Karpas-422 (cell line): ENCODE data around the gene CTSZ. TPM values are rescaled to one million over a fixed set of nuclear protein-coding genes. Genes with fewer than 3 reads are reported as not detected.
A peak's percentile ranks its signal among the peaks of the same experiment; 100 is the strongest.

ENCODE experiments used
- DNase-seq: peaks from one replicate; pipeline ENCODE4 v3.0.0-alpha.2; 2015
- H2AFZ ChIP-seq: fragments of 200-600 bp; sonication (generic); 2 replicates; pipeline ENCODE4 v1.6.1; 2014; ENCODE audit warnings: antibody characterized with exemption, low read length, mixed read lengths
- H3K27ac ChIP-seq: fragments of 200-600 bp; sonication (generic); 2 replicates; pipeline ENCODE4 v1.5.1; 2014; ENCODE audit warnings: mild to moderate bottlenecking, low read length, moderate library complexity
- H3K27me3 ChIP-seq: fragments of 200-600 bp; sonication (generic); 2 replicates; pipeline ENCODE4 v1.6.1; 2014; ENCODE audit warnings: low read length, mixed read lengths
- H3K36me3 ChIP-seq: fragments of 200-600 bp; sonication (generic); 2 replicates; pipeline ENCODE4 v1.6.1; 2014; ENCODE audit warnings: low read length, mixed read lengths; ENCODE audit not compliant: insufficient read depth
- H3K4me1 ChIP-seq: fragments of 200-600 bp; sonication (generic); 2 replicates; pipeline ENCODE4 v1.6.1; 2014; ENCODE audit warnings: mild to moderate bottlenecking, low read length, mixed read lengths
- H3K4me2 ChIP-seq: fragments of 200-600 bp; sonication (generic); 2 replicates; pipeline ENCODE4 v1.6.1; 2014; ENCODE audit warnings: low read length, low read depth, mild to moderate bottlenecking; ENCODE audit not compliant: poor library complexity, severe bottlenecking
- H3K4me3 ChIP-seq: fragments of 200-600 bp; sonication (generic); 2 replicates; pipeline ENCODE4 v1.5.1; 2014; ENCODE audit warnings: mild to moderate bottlenecking, antibody characterized with exemption, low read length, mixed read lengths
- H3K79me2 ChIP-seq: fragments of 200-600 bp; sonication (generic); 2 replicates; pipeline ENCODE4 v1.6.1; 2014; ENCODE audit warnings: mild to moderate bottlenecking, low read length, mixed read lengths
- H3K9ac ChIP-seq: fragments of 200-600 bp; sonication (generic); 2 replicates; pipeline ENCODE4 v1.6.0; 2014; ENCODE audit warnings: low read length
- H3K9me2 ChIP-seq: fragments of 200-600 bp; sonication (generic), shearing (Covaris generic); replicated peaks from 2 replicates; pipeline ENCODE4 v1.6.0; 2014; ENCODE audit warnings: mild to moderate bottlenecking, low read length, moderate library complexity; ENCODE audit not compliant: insufficient read depth
- H3K9me3 ChIP-seq: fragments of 300-700, 200-600 bp; sonication (generic); 2 replicates; pipeline ENCODE4 v1.6.1; 2014; ENCODE audit warnings: low read length, mixed read lengths
- H4K20me1 ChIP-seq: fragments of 200-600 bp; sonication (generic); 2 replicates; pipeline ENCODE4 v1.6.1; 2014; ENCODE audit warnings: mild to moderate bottlenecking, antibody characterized with exemption, low read length, low read depth; ENCODE audit not compliant: insufficient read depth
- total RNA-seq: library from RNA; depleted of rRNA; stranded (reverse); fragments of >200 nt; shearing (Covaris generic); gene quantifications from 2 replicates; pipeline ENCODE4 v1.2.3, GENCODE V29; 2014; ENCODE audit warnings: low replicate concordance

Gene CTSZ
- total RNA-seq, 1 experiment from 2014 or later, result 111 TPM

GRCh38 chr20:59037386-59037785, 30.3 kb upstream of the CTSZ start:
- Histone ChIP-seq H3K27ac (no peak overlapping the region), H3K79me2 (peaks cover 68% of the 10 kb centered on the region), H3K9me3 (no peaks in the 10 kb centered on the region), H3K36me3 (peaks cover 57% of the 10 kb centered on the region), H4K20me1 (peaks cover 32% of the 10 kb centered on the region), H3K27me3 (no peaks in the 10 kb centered on the region), H3K9me2 (no peaks in the 10 kb centered on the region), H3K4me2 (no peak overlapping the region), H3K9ac (no peak overlapping the region), H3K4me1 (peaks cover 56% of the 10 kb centered on the region), H2AFZ (no peak overlapping the region), H3K4me3 (no peak overlapping the region)
- DNase-seq, result no peak

DNA sequence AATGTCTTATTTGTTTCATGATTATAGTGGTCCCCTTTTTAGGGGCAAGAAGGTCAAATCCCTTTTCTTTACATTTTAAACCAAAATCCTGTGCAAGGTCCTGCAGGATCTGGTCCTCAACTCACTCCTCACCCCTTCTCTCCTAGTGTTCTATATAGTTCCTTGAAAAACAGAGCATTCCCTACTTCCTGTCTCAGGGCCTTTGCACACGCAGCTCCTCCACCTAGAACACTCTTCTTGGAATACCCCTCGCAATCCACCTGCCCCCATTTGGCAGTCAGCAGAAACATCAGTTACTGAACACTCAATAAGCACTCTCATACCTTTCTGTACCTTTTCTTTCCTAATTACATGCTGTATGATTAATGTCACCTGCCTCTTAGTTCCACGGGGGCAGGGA, 28.3 kb upstream of the CTSZ start:
- Histone ChIP-seq H4K20me1 (peaks cover 31% of the 10 kb centered on the region), H3K9me3 (no peaks in the 10 kb centered on the region), H3K27me3 (no peaks in the 10 kb centered on the region), H3K4me2 (no peak overlapping the region), H3K9me2 (no peaks in the 10 kb centered on the region), H3K79me2 (peaks cover 66% of the 10 kb centered on the region), H3K36me3 (peaks cover 64% of the 10 kb centered on the region), H3K9ac (no peak overlapping the region), H3K27ac (no peak overlapping the region), H2AFZ (no peak overlapping the region), H3K4me3 (no peak overlapping the region), H3K4me1 (peaks cover 54% of the 10 kb centered on the region)
- DNase-seq, result no peak

GRCh38 chr20:59033616-59034165, 26.6 kb upstream of the CTSZ start:
- Histone ChIP-seq H3K4me1 (peaks cover 56% of the 10 kb centered on the region), H3K79me2 (peaks cover 66% of the 10 kb centered on the region), H3K9ac (peak overlapping the region; percentile 80), H3K4me3 (peak overlapping the region; percentile 69; the same call in 1 of the 2 replicates), H3K27me3 (no peaks in the 10 kb centered on the region), H3K9me3 (no peaks in the 10 kb centered on the region), H3K36me3 (peaks cover 73% of the 10 kb centered on the region), H3K9me2 (no peaks in the 10 kb centered on the region), H3K4me2 (peak overlapping the region; percentile 96), H2AFZ (no peak overlapping the region), H4K20me1 (peaks cover 20% of the 10 kb centered on the region), H3K27ac (peak overlapping the region; percentile 81)
- DNase-seq, result no peak

DNA sequence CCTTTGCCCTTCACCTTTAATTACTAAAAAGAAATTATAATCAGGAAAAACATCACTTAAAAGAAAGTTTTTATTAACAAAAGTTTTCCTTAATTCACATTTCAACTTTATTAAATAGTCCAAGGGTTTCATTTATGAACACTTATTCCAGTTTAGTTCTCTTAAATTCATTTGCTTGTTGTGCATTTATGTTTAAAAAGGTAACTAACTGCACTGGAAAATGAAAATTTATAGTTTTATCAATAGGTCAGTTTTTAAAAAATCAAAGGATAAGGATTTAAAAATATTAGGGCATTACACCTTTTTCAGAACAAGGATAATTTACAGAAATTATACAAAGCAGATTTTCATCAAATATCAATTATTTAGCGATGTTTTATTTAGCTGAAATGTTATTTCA, 26.0 kb upstream of the CTSZ start:
- Histone ChIP-seq H3K9ac (peak overlapping the region; percentile 80), H3K4me3 (peak overlapping the region; percentile 69), H3K36me3 (peaks cover 73% of the 10 kb centered on the region), H3K4me2 (peak overlapping the region; percentile 96), H3K27ac (peak overlapping the region; percentile 81), H3K9me3 (no peaks in the 10 kb centered on the region), H2AFZ (no peak overlapping the region), H3K27me3 (no peaks in the 10 kb centered on the region), H4K20me1 (peaks cover 17% of the 10 kb centered on the region), H3K9me2 (no peaks in the 10 kb centered on the region), H3K4me1 (peaks cover 58% of the 10 kb centered on the region), H3K79me2 (peaks cover 66% of the 10 kb centered on the region)
- DNase-seq, result no peak

DNA sequence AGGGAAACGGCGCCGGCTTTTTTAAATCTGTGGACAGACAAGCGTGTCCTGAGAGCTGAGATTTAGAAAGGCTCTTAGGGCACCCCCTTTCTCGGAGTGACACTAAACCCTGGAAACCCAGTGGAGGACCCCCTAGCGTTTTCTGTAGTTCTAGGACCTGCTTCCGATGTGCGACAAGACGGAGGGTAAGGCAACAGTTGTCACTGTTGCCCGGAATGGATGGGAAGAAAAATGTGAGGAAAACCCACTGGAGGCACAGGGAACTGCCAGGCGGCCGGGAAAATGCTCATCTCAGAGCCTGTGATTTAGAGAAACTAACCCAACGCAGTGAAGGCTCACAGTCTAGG, 25.6 kb upstream of the CTSZ start:
- Histone ChIP-seq H3K9me2 (no peaks in the 10 kb centered on the region), H3K27me3 (no peaks in the 10 kb centered on the region), H3K9me3 (no peaks in the 10 kb centered on the region), H4K20me1 (peaks cover 15% of the 10 kb centered on the region; the same call in 1 of the 2 replicates), H3K27ac (peak overlapping the region; percentile 81), H3K4me3 (peak overlapping the region; percentile 69), H3K9ac (peak overlapping the region; percentile 80), H3K4me1 (peaks cover 58% of the 10 kb centered on the region), H3K79me2 (peaks cover 66% of the 10 kb centered on the region), H3K36me3 (peaks cover 73% of the 10 kb centered on the region), H3K4me2 (peak overlapping the region; percentile 96), H2AFZ (0 out of 2 replicates have a peak overlapping the region, but pooled peaks have one; percentile 44)
- DNase-seq, result no peak

GRCh38 chr20:59032023-59032712, 25.1 kb upstream of the CTSZ start, which contains the start of gene ATP5F1E:
Gene ATP5F1E (minus strand): TSS chr20:59032335. CDS start chr20:59032251, 84 bp downstream.
- H3K4me3 ChIP-seq, result peak within 1 kb of the TSS; percentile 95
- H3K9me3 ChIP-seq, result no peaks in the 10 kb centered on the region
- H3K4me1 ChIP-seq, result peaks cover 58% of the 10 kb centered on the region
- peaks cover 66% of the 10 kb centered on the region for H3K79me2 ChIP-seq
- H3K36me3 ChIP-seq, result peaks cover 73% of the 10 kb centered on the region
- peak within 1 kb of the TSS; percentile 97 for H3K4me2 ChIP-seq
- 0 out of 2 replicates have a peak within 1 kb of the TSS, but pooled peaks have one; percentile 44 for H2AFZ ChIP-seq
- H3K9ac ChIP-seq, result peak within 1 kb of the TSS; percentile 97
- peaks cover 15% of the 10 kb centered on the region; the same call in 1 of the 2 replicates for H4K20me1 ChIP-seq
- no peaks in the 10 kb centered on the region for H3K27me3 ChIP-seq
- no peaks in the 10 kb centered on the region for H3K9me2 ChIP-seq
- H3K27ac ChIP-seq, result peak within 1 kb of the TSS; percentile 81
- peak; percentile 98 for DNase-seq

DNA sequence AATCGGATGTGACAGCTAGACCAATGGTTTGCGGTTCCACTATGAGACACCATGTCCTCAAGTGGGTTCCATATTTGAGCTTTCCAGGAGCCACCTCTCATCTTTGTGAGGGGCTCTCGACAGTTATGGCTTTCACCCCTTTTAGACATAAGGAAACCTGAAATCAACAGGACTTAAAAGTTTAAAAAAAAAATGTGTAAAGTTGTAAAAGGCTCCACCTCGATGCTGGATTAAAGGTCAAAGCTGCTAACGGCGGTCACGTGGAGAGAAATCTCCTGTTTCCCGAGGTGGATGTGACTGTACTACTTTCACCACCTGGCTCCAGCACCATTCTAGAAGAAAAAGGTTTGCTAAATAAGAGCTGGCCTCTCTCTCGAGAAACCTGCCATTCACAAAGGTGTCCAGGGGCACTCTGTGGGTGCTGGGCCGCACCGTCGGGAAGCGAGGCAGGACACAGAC, 24.5 kb upstream of the CTSZ start:
- Histone ChIP-seq H3K27ac (peak overlapping the region; percentile 72), H3K9me3 (no peaks in the 10 kb centered on the region), H4K20me1 (peaks cover 19% of the 10 kb centered on the region; the same call in 1 of the 2 replicates), H3K27me3 (no peaks in the 10 kb centered on the region), H3K4me1 (peaks cover 58% of the 10 kb centered on the region), H3K4me2 (peak overlapping the region; percentile 97), H3K4me3 (peak overlapping the region; percentile 95), H2AFZ (no peak overlapping the region), H3K9ac (peak overlapping the region; percentile 97), H3K36me3 (peaks cover 73% of the 10 kb centered on the region), H3K9me2 (no peaks in the 10 kb centered on the region), H3K79me2 (peaks cover 62% of the 10 kb centered on the region)
- peak; percentile 54 for DNase-seq

- Histone ChIP-seq H3K79me2 (peaks cover 64% of the 10 kb centered on the region), H3K9me3 (no peaks in the 10 kb centered on the region), H3K9ac (peak overlapping the region; percentile 97), H4K20me1 (peaks cover 19% of the 10 kb centered on the region; the same call in 1 of the 2 replicates), H3K4me3 (peak overlapping the region; percentile 95), H3K36me3 (peaks cover 73% of the 10 kb centered on the region), H3K9me2 (no peaks in the 10 kb centered on the region), H3K27ac (peak overlapping the region; percentile 72), H3K4me2 (peak overlapping the region; percentile 97), H2AFZ (no peak overlapping the region), H3K27me3 (no peaks in the 10 kb centered on the region), H3K4me1 (peaks cover 58% of the 10 kb centered on the region)
- no peak for DNase-seq
These were observed 24.0 kb upstream of the CTSZ start for GRCh38 chr20:59030911-59031563.
